DND-41 (cell line): ENCODE measurements around the gene DLX1.
A peak's percentile ranks its signal among the peaks of the same experiment; 100 is the strongest.

Source experiments
- ATAC-seq: fragments of 200-7000 bp; cut with Tn5 transposase; 3 replicates; pipeline ENCODE4 v1.9.1; 2021; ENCODE audit warnings: low read depth; ENCODE audit not compliant: insufficient read depth
- DNase-seq: peaks from one replicate; pipeline ENCODE4 v3.0.0-alpha.2; 2020
- H2AFZ ChIP-seq: 2 replicates; pipeline ENCODE4 v1.6.0; 2012; ENCODE audit warnings: low read depth, low read length
- H3K27ac ChIP-seq: 2 replicates; pipeline ENCODE4 v1.5.1; 2012; ENCODE audit warnings: low read length, inconsistent platforms
- H3K27me3 ChIP-seq: fragments of 200-600 bp; sonication (generic); 2 replicates; pipeline ENCODE4 v1.6.0; 2012; ENCODE audit warnings: low read length, mild to moderate bottlenecking, inconsistent platforms; ENCODE audit not compliant: insufficient read depth, poor library complexity
- H3K36me3 ChIP-seq: 2 replicates; pipeline ENCODE4 v1.5.1; 2012; ENCODE audit warnings: low read length, inconsistent platforms; ENCODE audit not compliant: insufficient read depth
- H3K4me1 ChIP-seq: 2 replicates; pipeline ENCODE4 v1.5.1; 2012; ENCODE audit warnings: mild to moderate bottlenecking, low read length; ENCODE audit not compliant: insufficient read depth
- H3K4me2 ChIP-seq: 2 replicates; pipeline ENCODE4 v1.6.0; 2012; ENCODE audit warnings: mild to moderate bottlenecking, moderate library complexity, low read length, inconsistent platforms; ENCODE audit not compliant: insufficient read depth
- H3K4me3 ChIP-seq, 2 experiments: fragments of 200-600 bp in 1 of 2; shearing (Covaris generic) in 1 of 2; 2 replicates each; pipeline ENCODE4 v1.5.1; 2012 to 2016; ENCODE audit warnings: inconsistent platforms in 2 of 2, low read length in 2 of 2, mild to moderate bottlenecking in 2 of 2, low read depth in 1 of 2, moderate library complexity in 1 of 2
- H3K79me2 ChIP-seq: 2 replicates; pipeline ENCODE4 v1.6.0; 2012; ENCODE audit warnings: low read length, inconsistent platforms; ENCODE audit not compliant: insufficient read depth
- H3K9ac ChIP-seq: 2 replicates; pipeline ENCODE4 v1.6.0; 2012; ENCODE audit warnings: low read depth, mild to moderate bottlenecking, inconsistent platforms, low read length, moderate library complexity
- H3K9me3 ChIP-seq: 2 replicates; pipeline ENCODE4 v1.5.1; 2012; ENCODE audit warnings: low read length, moderate library complexity, mild to moderate bottlenecking, inconsistent platforms; ENCODE audit not compliant: insufficient read depth, severe bottlenecking
- H4K20me1 ChIP-seq: 2 replicates; pipeline ENCODE4 v1.6.0; 2012; ENCODE audit warnings: low read length; ENCODE audit not compliant: insufficient read depth
- CTCF ChIP-seq: IDR thresholded peaks from 2 replicates; pipeline ENCODE4 v1.5.1; 2012; ENCODE audit warnings: borderline replicate concordance, low read length, moderate library complexity, mild to moderate bottlenecking; ENCODE audit not compliant: poor library complexity, severe bottlenecking; ENCODE audit errors: extremely low read depth
- EZH2 ChIP-seq: IDR thresholded peaks from 3 replicates; pipeline ENCODE4 v1.6.1; 2012; ENCODE audit warnings: borderline replicate concordance, low read depth, mild to moderate bottlenecking, moderate library complexity, low read length, inconsistent platforms; ENCODE audit not compliant: severe bottlenecking

The DLX1 gene

GRCh38 chr2:172095905-172096625 is 10.8 kb downstream of the DLX1 start:
- H2AFZ ChIP-seq, result peak overlapping the region; percentile 62
- peak overlapping the region; percentile 82 for H3K4me2 ChIP-seq
- peaks cover 45% of the 10 kb centered on the region for H3K27me3 ChIP-seq
- DNase-seq, result peak; percentile 33
- H3K4me3 ChIP-seq, result peak overlapping the region; percentile 1 to 52; a peak in 3 of 4 replicates
- no peaks in the 10 kb centered on the region for H3K79me2 ChIP-seq
- ATAC-seq, result peak; percentile 39
- peaks cover 5% of the 10 kb centered on the region; the same call in 1 of the 2 replicates for H4K20me1 ChIP-seq
- H3K9me3 ChIP-seq, result no peaks in the 10 kb centered on the region
- H3K4me1 ChIP-seq, result peaks cover 27% of the 10 kb centered on the region
- no peak overlapping the region for H3K27ac ChIP-seq
- TF ChIP-seq CTCF (peak; percentile 57), EZH2 (no peak)
- H3K9ac ChIP-seq, result peak overlapping the region; percentile 46
- H3K36me3 ChIP-seq, result no peaks in the 10 kb centered on the region

DNA sequence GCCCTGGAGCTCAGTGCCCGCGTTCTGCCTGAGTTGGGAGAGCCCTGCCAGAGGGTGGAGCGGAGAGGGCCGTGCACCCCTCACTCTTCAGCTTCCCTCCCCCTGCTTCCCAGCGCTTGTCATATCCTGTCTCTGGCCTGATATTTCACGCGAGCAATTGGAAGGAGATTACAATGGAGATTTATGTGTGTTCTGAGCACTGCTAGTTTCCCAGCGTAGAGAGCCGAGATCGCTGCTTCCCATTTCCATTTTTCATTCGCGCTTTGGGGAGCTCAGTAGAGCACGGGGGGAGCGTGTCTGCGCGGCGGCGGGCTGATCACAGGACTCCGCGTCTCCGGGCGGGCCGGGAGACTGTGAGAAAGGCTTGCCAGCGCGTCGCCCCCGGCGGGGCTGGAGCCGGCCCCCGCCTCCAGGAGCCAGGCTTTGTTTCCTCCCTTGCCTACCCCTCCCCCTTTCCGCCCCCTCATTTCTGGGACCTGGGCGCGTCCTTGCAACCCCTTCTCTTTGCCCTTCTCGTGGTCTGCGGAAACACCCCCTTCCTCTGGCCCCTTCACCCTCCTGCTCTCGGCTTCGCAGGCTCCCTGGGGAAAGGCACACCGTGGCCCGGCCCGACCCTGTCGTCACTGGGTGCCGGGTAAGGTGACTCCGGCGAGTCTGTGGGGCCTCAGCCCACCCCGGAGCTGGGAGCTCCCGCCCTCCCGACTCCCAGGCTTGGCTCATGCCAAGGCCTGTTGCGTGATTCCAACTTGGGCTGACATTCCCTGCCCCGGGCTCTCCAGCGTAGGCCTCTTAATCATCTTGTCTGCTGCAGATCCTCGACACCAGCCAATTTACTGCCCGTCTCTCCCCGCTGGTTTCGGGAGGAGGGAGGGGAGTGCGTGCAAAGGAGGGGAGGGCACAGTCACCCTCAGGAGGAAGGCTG is 11.6 kb downstream of the DLX1 start:
- H3K9ac ChIP-seq, result peak overlapping the region; percentile 46
- H4K20me1 ChIP-seq, result peaks cover 9% of the 10 kb centered on the region; the same call in 1 of the 2 replicates
- peaks cover 31% of the 10 kb centered on the region for H3K4me1 ChIP-seq
- no peaks in the 10 kb centered on the region for H3K79me2 ChIP-seq
- H3K27me3 ChIP-seq, result peaks cover 51% of the 10 kb centered on the region
- H3K4me3 ChIP-seq, result peak overlapping the region; percentile 17 to 52; a peak in 3 of 4 replicates
- H2AFZ ChIP-seq, result peak overlapping the region; percentile 67
- H3K27ac ChIP-seq, result no peak overlapping the region
- no peaks in the 10 kb centered on the region for H3K36me3 ChIP-seq
- ATAC-seq, result peak; percentile 55
- peak overlapping the region; percentile 82 for H3K4me2 ChIP-seq
- H3K9me3 ChIP-seq, result no peaks in the 10 kb centered on the region
- DNase-seq, result peak; percentile 39
- TF ChIP-seq CTCF, result no peak
- TF ChIP-seq EZH2, result peak; percentile 56

GRCh38 chr2:172097557-172098131 is 12.3 kb downstream of the DLX1 start:
- peak overlapping the region; percentile 82 for H3K4me2 ChIP-seq
- no peaks in the 10 kb centered on the region for H3K79me2 ChIP-seq
- ATAC-seq (no peak), DNase-seq (no peak)
- TF ChIP-seq CTCF, result no peak
- TF ChIP-seq EZH2, result no peak
- H3K4me1 ChIP-seq, result peaks cover 38% of the 10 kb centered on the region
- H3K27ac ChIP-seq, result no peak overlapping the region
- H4K20me1 ChIP-seq, result peaks cover 10% of the 10 kb centered on the region; the same call in 1 of the 2 replicates
- no peak overlapping the region for H3K4me3 ChIP-seq
- no peaks in the 10 kb centered on the region for H3K36me3 ChIP-seq
- no peak overlapping the region for H3K9ac ChIP-seq
- H3K27me3 ChIP-seq, result peaks cover 51% of the 10 kb centered on the region
- H3K9me3 ChIP-seq, result no peaks in the 10 kb centered on the region
- H2AFZ ChIP-seq, result no peak overlapping the region
